Trophoblast cell (in vitro differentiated cells and primary cell): Measurements from ENCODE around the gene ZNF41.
"Not testable (repeated sequence)": the region's sequence is repeated elsewhere in the genome, so short reads cannot be mapped to it uniquely, and the experiment has no call there.

Experiments
- DNase-seq, 2 donors: peaks; one replicate each; pipeline ENCODE4 v3.0.0-alpha.2; 2016
- H2AFZ ChIP-seq: 2 replicates; pipeline ENCODE4 v1.6.1; 2013; ENCODE audit warnings: low read length, moderate library complexity, mild to moderate bottlenecking; ENCODE audit not compliant: insufficient read depth, poor library complexity
- H2AK5ac ChIP-seq: 2 replicates; pipeline ENCODE4 v1.6.1; 2013; ENCODE audit warnings: mild to moderate bottlenecking, low read length
- H2BK120ac ChIP-seq: 2 replicates; pipeline ENCODE4 v1.6.1; 2013; ENCODE audit warnings: low read length, mild to moderate bottlenecking, moderate library complexity; ENCODE audit not compliant: insufficient read depth, poor library complexity
- H2BK12ac ChIP-seq: 2 replicates; pipeline ENCODE4 v1.6.1; 2013; ENCODE audit warnings: mild to moderate bottlenecking, low read length, moderate library complexity
- H2BK5ac ChIP-seq: 2 replicates; pipeline ENCODE4 v1.6.1; 2013; ENCODE audit warnings: low read length, low read depth, moderate library complexity, mild to moderate bottlenecking; ENCODE audit not compliant: poor library complexity
- H3K14ac ChIP-seq: 2 replicates; pipeline ENCODE4 v1.6.1; 2013; ENCODE audit warnings: mild to moderate bottlenecking, low read length
- H3K18ac ChIP-seq: 2 replicates; pipeline ENCODE4 v1.6.1; 2013; ENCODE audit warnings: mild to moderate bottlenecking, low read length
- H3K23ac ChIP-seq: 2 replicates; pipeline ENCODE4 v1.6.1; 2013; ENCODE audit warnings: low read length
- H3K27ac ChIP-seq: 2 replicates; pipeline ENCODE4 v1.5.1; 2013; ENCODE audit warnings: low read depth, mild to moderate bottlenecking, inconsistent platforms, low read length, moderate library complexity
- H3K27me3 ChIP-seq: 2 replicates; pipeline ENCODE4 v1.6.1; 2013; ENCODE audit warnings: inconsistent platforms, mild to moderate bottlenecking, low read length, moderate library complexity; ENCODE audit not compliant: insufficient read depth
- H3K36me3 ChIP-seq, 2 experiments: 1 replicate in 1 of 2; 2 replicates in 1 of 2; pipeline ENCODE4 v1.6.1; 2013; ENCODE audit warnings: low read length in 2 of 2, mild to moderate bottlenecking in 2 of 2, moderate library complexity in 1 of 2; ENCODE audit not compliant: insufficient read depth in 2 of 2, control insufficient read depth in 1 of 2
- H3K4ac ChIP-seq: 2 replicates; pipeline ENCODE4 v1.6.1; 2013; ENCODE audit warnings: low read depth, mild to moderate bottlenecking, low read length, moderate library complexity
- H3K4me1 ChIP-seq, 2 experiments: 1 replicate in 1 of 2; 2 replicates in 1 of 2; pipeline ENCODE4 v1.6.1; 2013; ENCODE audit warnings: low read length in 2 of 2, mild to moderate bottlenecking in 2 of 2, moderate library complexity in 1 of 2; ENCODE audit not compliant: insufficient read depth in 2 of 2, control insufficient read depth in 1 of 2
- H3K4me2 ChIP-seq: 2 replicates; pipeline ENCODE4 v1.6.1; 2013; ENCODE audit warnings: inconsistent platforms, mild to moderate bottlenecking, low read length, moderate library complexity
- H3K4me3 ChIP-seq: 2 replicates; pipeline ENCODE4 v1.5.1; 2013; ENCODE audit warnings: mild to moderate bottlenecking, low read depth, low read length, inconsistent platforms
- H3K79me1 ChIP-seq: one replicate; pipeline ENCODE4 v1.6.1; 2013; ENCODE audit warnings: low read length
- H3K79me2 ChIP-seq: 2 replicates; pipeline ENCODE4 v1.6.1; 2013; ENCODE audit warnings: low read length, mild to moderate bottlenecking; ENCODE audit not compliant: control insufficient read depth, insufficient read depth, poor library complexity
- H3K9ac ChIP-seq: 2 replicates; pipeline ENCODE4 v1.6.1; 2013; ENCODE audit warnings: mild to moderate bottlenecking, low read length
- H3K9me3 ChIP-seq: 2 replicates; pipeline ENCODE4 v1.6.1; 2013; ENCODE audit warnings: low read depth, mild to moderate bottlenecking, control low read depth, inconsistent platforms, low read length; ENCODE audit not compliant: insufficient read depth
- H4K12ac ChIP-seq: 2 replicates; pipeline ENCODE4 v1.6.1; 2013; ENCODE audit warnings: low read depth, mild to moderate bottlenecking, low read length, moderate library complexity
- H4K8ac ChIP-seq: 2 replicates; pipeline ENCODE4 v1.6.1; 2013; ENCODE audit warnings: low read depth, mild to moderate bottlenecking, low read length, moderate library complexity
- H4K91ac ChIP-seq: one replicate; pipeline ENCODE4 v1.6.1; 2013; ENCODE audit warnings: low read depth, mild to moderate bottlenecking, low read length, moderate library complexity
- WGBS: extraction: QIAGEN DNeasy Blood & Tissue Kit; methylation state at CpG from one replicate; pipeline ENCODE4 v1.1.7; 2013; ENCODE audit warnings: missing lambda C conversion rate; ENCODE audit not compliant: insufficient read length, insufficient coverage; ENCODE audit errors: extremely low coverage; 5-methylcytosine and 5-hydroxymethylcytosine counted together

Gene ZNF41

GRCh38 chrX:47498411-47498810 is 15.4 kb upstream of the ZNF41 start:
- Histone ChIP-seq H4K8ac (no peak overlapping the region), H3K79me2 (no peaks in the 10 kb centered on the region), H3K9ac (no peak overlapping the region), H4K91ac (no peak overlapping the region), H3K23ac (no peak overlapping the region), H3K27me3 (no peaks in the 10 kb centered on the region), H3K4ac (no peak overlapping the region), H3K14ac (no peak overlapping the region), H3K79me1 (no peaks in the 10 kb centered on the region), H2BK120ac (no peak overlapping the region), H3K18ac (no peak overlapping the region), H4K12ac (no peak overlapping the region), H2BK5ac (no peak overlapping the region), H3K4me2 (no peak overlapping the region), H2AK5ac (no peak overlapping the region), H3K4me3 (no peak overlapping the region), H2AFZ (no peak overlapping the region), H2BK12ac (no peak overlapping the region), H3K4me1 (no peaks in the 10 kb centered on the region), H3K9me3 (no peaks in the 10 kb centered on the region), H3K36me3 (no peaks in the 10 kb centered on the region), H3K27ac (no peak overlapping the region)
- peak; percentile 42 to 85 for DNase-seq
- no CpG with 5 or more reads among the region's 4 CpGs for WGBS

GRCh38 chrX:47497271-47497888 is 14.4 kb upstream of the ZNF41 start:
- no peak overlapping the region for H2AFZ ChIP-seq
- H3K4me1 ChIP-seq: no peaks in the 10 kb centered on the region
- no peak overlapping the region for H3K23ac ChIP-seq
- H2BK12ac ChIP-seq: no peak overlapping the region
- H3K36me3 ChIP-seq: no peaks in the 10 kb centered on the region
- H2BK5ac ChIP-seq: no peak overlapping the region
- DNase-seq: no peak
- no peak overlapping the region for H3K4me2 ChIP-seq
- no peak overlapping the region for H3K27ac ChIP-seq
- no CpG with 5 or more reads among the region's 2 CpGs for WGBS
- no peak overlapping the region for H3K9ac ChIP-seq
- H4K8ac ChIP-seq: no peak overlapping the region
- no peak overlapping the region for H4K91ac ChIP-seq
- H3K79me1 ChIP-seq: no peaks in the 10 kb centered on the region
- no peak overlapping the region for H2AK5ac ChIP-seq
- H2BK120ac ChIP-seq: no peak overlapping the region
- H3K4ac ChIP-seq: no peak overlapping the region
- no peak overlapping the region for H3K18ac ChIP-seq
- no peak overlapping the region for H3K14ac ChIP-seq
- no peak overlapping the region for H3K4me3 ChIP-seq
- no peaks in the 10 kb centered on the region for H3K79me2 ChIP-seq
- no peaks in the 10 kb centered on the region for H3K27me3 ChIP-seq
- H4K12ac ChIP-seq: no peak overlapping the region
- no peaks in the 10 kb centered on the region for H3K9me3 ChIP-seq

GRCh38 chrX:47492133-47492532 is 9.1 kb upstream of the ZNF41 start:
- not testable (repeated sequence) for DNase-seq, H3K79me1 ChIP-seq

GRCh38 chrX:47489507-47490275 is 6.7 kb upstream of the ZNF41 start:
- no peaks in the 10 kb centered on the region for H3K79me2 ChIP-seq
- H3K18ac ChIP-seq: no peak overlapping the region
- no peaks in the 10 kb centered on the region for H3K27me3 ChIP-seq
- no peak overlapping the region for H4K12ac ChIP-seq
- no peak overlapping the region for H3K4me2 ChIP-seq
- no peak overlapping the region for H2BK5ac ChIP-seq
- no peak overlapping the region for H3K23ac ChIP-seq
- WGBS: no CpG with 5 or more reads among the region's 6 CpGs
- H3K9me3 ChIP-seq: no peaks in the 10 kb centered on the region
- H2BK120ac ChIP-seq: no peak overlapping the region
- H3K4me1 ChIP-seq: no peaks in the 10 kb centered on the region
- H4K91ac ChIP-seq: no peak overlapping the region
- no peak overlapping the region for H3K4me3 ChIP-seq
- no peak for DNase-seq
- no peak overlapping the region for H3K9ac ChIP-seq
- no peak overlapping the region for H3K14ac ChIP-seq
- H2AFZ ChIP-seq: no peak overlapping the region
- no peak overlapping the region for H2BK12ac ChIP-seq
- H3K36me3 ChIP-seq: no peaks in the 10 kb centered on the region
- no peak overlapping the region for H2AK5ac ChIP-seq
- no peaks in the 10 kb centered on the region for H3K79me1 ChIP-seq
- no peak overlapping the region for H3K4ac ChIP-seq
- H3K27ac ChIP-seq: no peak overlapping the region
- H4K8ac ChIP-seq: no peak overlapping the region

More at GRCh38 chrX:47492133-47492532, 9.1 kb upstream of the ZNF41 start:
- H3K9ac ChIP-seq, H3K9me3 ChIP-seq, H3K27ac ChIP-seq, H2BK5ac ChIP-seq, H3K4me1 ChIP-seq, H3K18ac ChIP-seq, H3K23ac ChIP-seq, H3K14ac ChIP-seq, H2BK120ac ChIP-seq, H4K91ac ChIP-seq, H4K12ac ChIP-seq, H3K27me3 ChIP-seq, H3K79me2 ChIP-seq, H3K36me3 ChIP-seq, H2AK5ac ChIP-seq, H2AFZ ChIP-seq, H3K4ac ChIP-seq, H2BK12ac ChIP-seq, H3K4me3 ChIP-seq, H4K8ac ChIP-seq, H3K4me2 ChIP-seq: not testable (repeated sequence)
- WGBS: no CpG with 5 or more reads among the region's 4 CpGs
